Ascending aorta (tissue), 2 donors: ENCODE measurements around the gene BAD. TPM values are rescaled to one million over a fixed set of nuclear protein-coding genes. Genes with fewer than 3 reads are reported as not detected.
"Not testable (repeated sequence)": the region's sequence is repeated elsewhere in the genome, so short reads cannot be mapped to it uniquely, and the experiment has no call there.

ENCODE experiments used
- DNase-seq, 2 donors: peaks; one replicate each; pipeline ENCODE4 v3.0.0-alpha.2; 2019; ENCODE audit warnings: low spot score in 2 of 2
- H3K27ac ChIP-seq, 2 donors: fragments of 200-600 bp; sonication (generic); one replicate each; pipeline ENCODE4 v1.5.1; 2016 to 2017; ENCODE audit warnings: mild to moderate bottlenecking in 1 of 2
- H3K27me3 ChIP-seq: fragments of 200-600 bp; sonication (generic); one replicate; pipeline ENCODE4 v1.5.1; 2017
- H3K36me3 ChIP-seq, 2 donors: fragments of 200-600 bp; sonication (generic); one replicate each; pipeline ENCODE4 v1.5.1; 2016
- H3K4me1 ChIP-seq, 2 donors: fragments of 200-600 bp; sonication (generic); one replicate each; pipeline ENCODE4 v1.5.1; 2016 to 2017; ENCODE audit warnings: mild to moderate bottlenecking in 1 of 2
- H3K4me3 ChIP-seq, 2 donors: fragments of 200-600 bp; sonication (generic); one replicate each; pipeline ENCODE4 v1.5.1; 2016 to 2017; ENCODE audit warnings: mild to moderate bottlenecking in 1 of 2
- H3K9me3 ChIP-seq, 2 donors: fragments of 200-600 bp; sonication (generic); one replicate each; pipeline ENCODE4 v1.5.1; 2016
- intact Hi-C: fragments of 100-400 bp; cut with DNase I; formaldehyde crosslinking; loops from one replicate; pipeline ENCODE4 v1.15.1; 2023
- total RNA-seq: library from RNA; depleted of rRNA; stranded (reverse); fragments of >200 nt; gene quantifications from one replicate; pipeline ENCODE4 v1.1.0, GENCODE V29; 2016
- TF ChIP-seq, protein P1 (sequence below), 3 experiments: fragments of 200-600 bp in 2 of 3; fragments of 450-650 bp in 1 of 3; sonication (generic) in 2 of 3; IDR thresholded peaks; one replicate each; pipeline ENCODE4 v1.5.1; 2016 to 2019; ENCODE audit warnings: antibody characterized with exemption in 3 of 3, mild to moderate bottlenecking in 1 of 3, moderate library complexity in 1 of 3

BAD gene
- total RNA-seq, 1 donor from 2014 or later: 175 TPM

DNA sequence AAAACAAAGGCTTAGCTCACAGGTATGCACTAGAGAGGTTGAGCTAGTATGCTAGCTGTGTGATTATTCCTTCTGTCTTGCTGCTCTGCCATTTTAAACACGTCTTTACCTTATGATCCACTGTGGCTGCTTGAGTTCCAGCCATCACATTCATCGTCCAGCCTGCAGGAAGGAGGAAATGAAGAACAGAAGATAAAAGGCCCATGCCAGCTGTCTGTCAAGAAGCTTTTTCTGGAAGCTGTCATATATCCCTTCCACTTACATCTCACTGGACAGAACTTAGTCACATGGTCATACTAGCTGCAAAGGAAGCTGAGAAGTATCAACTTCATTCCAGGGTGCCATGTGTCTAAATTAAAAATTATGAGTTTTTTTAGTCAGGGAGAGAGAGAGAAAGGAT lies 42.9 kb upstream of the BAD start:
- DNase-seq: no peak
- TF ChIP-seq, protein P1, sequence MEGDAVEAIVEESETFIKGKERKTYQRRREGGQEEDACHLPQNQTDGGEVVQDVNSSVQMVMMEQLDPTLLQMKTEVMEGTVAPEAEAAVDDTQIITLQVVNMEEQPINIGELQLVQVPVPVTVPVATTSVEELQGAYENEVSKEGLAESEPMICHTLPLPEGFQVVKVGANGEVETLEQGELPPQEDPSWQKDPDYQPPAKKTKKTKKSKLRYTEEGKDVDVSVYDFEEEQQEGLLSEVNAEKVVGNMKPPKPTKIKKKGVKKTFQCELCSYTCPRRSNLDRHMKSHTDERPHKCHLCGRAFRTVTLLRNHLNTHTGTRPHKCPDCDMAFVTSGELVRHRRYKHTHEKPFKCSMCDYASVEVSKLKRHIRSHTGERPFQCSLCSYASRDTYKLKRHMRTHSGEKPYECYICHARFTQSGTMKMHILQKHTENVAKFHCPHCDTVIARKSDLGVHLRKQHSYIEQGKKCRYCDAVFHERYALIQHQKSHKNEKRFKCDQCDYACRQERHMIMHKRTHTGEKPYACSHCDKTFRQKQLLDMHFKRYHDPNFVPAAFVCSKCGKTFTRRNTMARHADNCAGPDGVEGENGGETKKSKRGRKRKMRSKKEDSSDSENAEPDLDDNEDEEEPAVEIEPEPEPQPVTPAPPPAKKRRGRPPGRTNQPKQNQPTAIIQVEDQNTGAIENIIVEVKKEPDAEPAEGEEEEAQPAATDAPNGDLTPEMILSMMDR (IDR thresholded peaks at IDR 0.05): no peak
- no peak overlapping the region for H3K27ac ChIP-seq
- peaks cover 4% of the 10 kb centered on the region in 2 donors for H3K4me1 ChIP-seq
- no peaks in the 10 kb centered on the region for H3K9me3 ChIP-seq
- peaks cover 3 to 4% of the 10 kb centered on the region in 2 donors for H3K36me3 ChIP-seq
- H3K27me3 ChIP-seq: no peaks in the 10 kb centered on the region
- intact Hi-C loops: no loop called here
- no peak overlapping the region for H3K4me3 ChIP-seq

GRCh38 chr11:64324692-64325469 lies 40.4 kb upstream of the BAD start:
- Histone ChIP-seq H3K27me3 (no peaks in the 10 kb centered on the region), H3K4me3 (no peak overlapping the region), H3K9me3 (no peaks in the 10 kb centered on the region), H3K27ac (no peak overlapping the region), H3K36me3 (peaks cover 9 to 18% of the 10 kb centered on the region in 2 donors), H3K4me1 (peaks cover 4% of the 10 kb centered on the region in 2 donors)
- no peak for DNase-seq
- intact Hi-C loops: no loop called here
- TF ChIP-seq, protein P1 (IDR thresholded peaks at IDR 0.05): no peak

- H3K4me1 ChIP-seq, H3K9me3 ChIP-seq, H3K4me3 ChIP-seq, intact Hi-C loops, H3K27me3 ChIP-seq, H3K27ac ChIP-seq, DNase-seq: not testable (repeated sequence)
- peaks cover 9 to 18% of the 10 kb centered on the region in 2 donors for H3K36me3 ChIP-seq
These were observed 39.5 kb upstream of the BAD start for GRCh38 chr11:64323984-64324383.

DNA sequence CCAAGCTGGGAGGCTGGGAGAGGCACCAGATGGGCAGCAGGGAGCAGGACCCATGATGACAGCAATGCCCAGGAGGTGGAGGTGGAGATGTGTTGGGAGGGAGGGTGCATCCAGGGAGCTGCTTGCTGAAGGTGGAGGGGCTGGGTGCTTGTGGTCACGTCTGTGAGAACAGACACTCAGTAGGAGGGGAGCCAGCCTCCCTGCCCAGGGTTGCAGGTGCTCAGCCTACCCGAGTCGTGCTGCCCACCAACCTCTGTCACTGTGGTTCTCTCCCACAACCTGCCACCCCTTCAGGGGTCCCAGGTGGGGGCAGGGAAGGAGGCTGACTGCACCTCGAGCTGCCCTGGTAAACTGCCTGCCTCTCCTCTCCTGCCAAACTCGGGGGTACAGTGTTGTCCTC lies 38.9 kb upstream of the BAD start:
- Histone ChIP-seq H3K27me3 (no peaks in the 10 kb centered on the region), H3K4me3 (no peak overlapping the region), H3K4me1 (peaks cover 6 to 7% of the 10 kb centered on the region in 2 donors), H3K36me3 (peaks cover 9 to 18% of the 10 kb centered on the region in 2 donors), H3K27ac (no peak overlapping the region), H3K9me3 (no peaks in the 10 kb centered on the region)
- TF ChIP-seq, protein P1 (IDR thresholded peaks at IDR 0.05): no peak
- DNase-seq: no peak
- intact Hi-C loops: no loop called here

- H3K9me3 ChIP-seq: no peaks in the 10 kb centered on the region
- TF ChIP-seq, protein P1 (IDR thresholded peaks at IDR 0.05): no peak
- H3K4me3 ChIP-seq: no peak overlapping the region
- DNase-seq: no peak
- H3K36me3 ChIP-seq: peaks cover 9 to 18% of the 10 kb centered on the region in 2 donors
- intact Hi-C loops: no loop called here
- H3K4me1 ChIP-seq: peaks cover 6 to 7% of the 10 kb centered on the region in 2 donors
- H3K27me3 ChIP-seq: no peaks in the 10 kb centered on the region
- H3K27ac ChIP-seq: no peak overlapping the region
These were observed 38.4 kb upstream of the BAD start for GRCh38 chr11:64322925-64323260.

GRCh38 chr11:64321533-64321932 lies 37.1 kb upstream of the BAD start:
- Histone ChIP-seq H3K27me3 (no peaks in the 10 kb centered on the region), H3K9me3 (no peaks in the 10 kb centered on the region), H3K4me3 (no peak overlapping the region), H3K36me3 (peaks cover 9 to 18% of the 10 kb centered on the region in 2 donors), H3K4me1 (peaks cover 7% of the 10 kb centered on the region in 2 donors), H3K27ac (no peak overlapping the region)
- intact Hi-C loops: no loop called here
- DNase-seq: no peak
- TF ChIP-seq, protein P1 (IDR thresholded peaks at IDR 0.05): no peak
